Measurements from ENCODE around the gene ATP10A. TPM values are rescaled to one million over a fixed set of nuclear protein-coding genes. Genes with fewer than 3 reads are reported as not detected.

Gene ATP10A
- total and polyA plus RNA-seq, 2 of the 8 experiments (the other 6 are each of a cell fraction or from before 2014, with no cell fraction given), result 2.0 to 2.8 TPM

- TF ChIP-seq EGR1 (IDR thresholded peaks at IDR 0.05; ENCODE audit: borderline replicate concordance, low read depth, low read length), result no peak
- no peak for TF ChIP-seq NANOG (IDR thresholded peaks at IDR 0.05; ENCODE audit: insufficient read depth, low read depth, low read length, poor library complexity, severe bottlenecking)
These were observed 146.0 kb downstream of the ATP10A start (continued) for GRCh38 chr15:25717127-25717456.

Measured in H1 (cell line).